AG09309 (cell line): ENCODE data around the gene SAMD4A.
"Not testable (repeated sequence)": the region's sequence is repeated elsewhere in the genome, so short reads cannot be mapped to it uniquely, and the experiment has no call there.

Experiments
- DNase-seq: peaks from one replicate; pipeline ENCODE4 v3.0.0-alpha.2; 2010; ENCODE audit warnings: low read depth
- H3K4me3 ChIP-seq: 2 replicates; pipeline ENCODE4 v1.5.1; 2011; ENCODE audit warnings: mild to moderate bottlenecking, low read depth, low read length, moderate library complexity; ENCODE audit not compliant: control insufficient read depth
- TF ChIP-seq, protein P1 (sequence below): IDR thresholded peaks from 2 replicates; pipeline ENCODE4 v1.5.1; 2011; ENCODE audit warnings: mild to moderate bottlenecking, low read depth, low read length, inconsistent platforms; ENCODE audit not compliant: insufficient read depth, control insufficient read depth; ENCODE audit errors: missing control alignments

Gene SAMD4A

DNA sequence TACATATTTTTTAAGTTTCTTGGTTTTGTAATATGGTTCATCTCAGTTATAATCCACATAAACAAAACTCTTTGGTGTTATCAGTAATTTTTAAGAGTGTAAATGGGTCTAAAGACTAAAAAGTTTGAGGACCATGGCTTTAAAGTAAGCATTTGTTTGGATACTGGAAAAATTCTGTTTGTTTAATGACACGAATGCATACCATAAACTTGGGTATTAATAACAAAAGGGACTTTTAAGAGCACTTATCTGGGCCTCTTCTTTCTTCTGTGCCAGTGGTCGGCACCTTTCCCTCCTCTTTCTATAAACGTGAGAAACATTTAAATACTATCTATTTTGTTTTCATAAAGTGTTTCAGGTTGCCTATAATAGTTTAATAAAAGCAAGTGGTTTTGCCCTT, 47.4 kb downstream of the SAMD4A start:
- TF ChIP-seq, protein P1, sequence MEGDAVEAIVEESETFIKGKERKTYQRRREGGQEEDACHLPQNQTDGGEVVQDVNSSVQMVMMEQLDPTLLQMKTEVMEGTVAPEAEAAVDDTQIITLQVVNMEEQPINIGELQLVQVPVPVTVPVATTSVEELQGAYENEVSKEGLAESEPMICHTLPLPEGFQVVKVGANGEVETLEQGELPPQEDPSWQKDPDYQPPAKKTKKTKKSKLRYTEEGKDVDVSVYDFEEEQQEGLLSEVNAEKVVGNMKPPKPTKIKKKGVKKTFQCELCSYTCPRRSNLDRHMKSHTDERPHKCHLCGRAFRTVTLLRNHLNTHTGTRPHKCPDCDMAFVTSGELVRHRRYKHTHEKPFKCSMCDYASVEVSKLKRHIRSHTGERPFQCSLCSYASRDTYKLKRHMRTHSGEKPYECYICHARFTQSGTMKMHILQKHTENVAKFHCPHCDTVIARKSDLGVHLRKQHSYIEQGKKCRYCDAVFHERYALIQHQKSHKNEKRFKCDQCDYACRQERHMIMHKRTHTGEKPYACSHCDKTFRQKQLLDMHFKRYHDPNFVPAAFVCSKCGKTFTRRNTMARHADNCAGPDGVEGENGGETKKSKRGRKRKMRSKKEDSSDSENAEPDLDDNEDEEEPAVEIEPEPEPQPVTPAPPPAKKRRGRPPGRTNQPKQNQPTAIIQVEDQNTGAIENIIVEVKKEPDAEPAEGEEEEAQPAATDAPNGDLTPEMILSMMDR = no peak
- no peak for DNase-seq
- no peak overlapping the region for H3K4me3 ChIP-seq

- H3K4me3 ChIP-seq = no peak overlapping the region
- TF ChIP-seq, protein P1 = no peak
- no peak for DNase-seq
Observed at GRCh38 chr14:54617467-54617866, 50.5 kb downstream of the SAMD4A start.

DNA sequence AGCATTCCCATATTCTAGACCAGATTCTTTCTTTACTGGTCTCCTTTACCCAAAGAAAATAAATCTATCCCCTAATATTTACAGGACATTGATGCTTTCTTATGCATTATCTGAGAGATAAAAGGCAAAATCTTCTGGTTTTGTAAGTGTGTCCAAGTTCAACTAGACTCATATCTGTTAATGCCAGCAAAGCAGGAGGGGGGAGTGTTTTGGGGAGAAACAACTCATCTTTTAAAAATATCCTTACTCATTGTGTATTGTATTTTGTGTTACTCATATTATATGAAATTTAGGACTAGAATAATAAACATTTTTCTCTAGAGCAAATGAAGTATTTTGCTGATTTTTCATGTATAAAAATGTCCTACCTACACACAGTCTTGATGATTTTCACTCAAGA, 54.8 kb downstream of the SAMD4A start:
- no peak for DNase-seq
- no peak overlapping the region for H3K4me3 ChIP-seq
- TF ChIP-seq, protein P1 = no peak

DNA sequence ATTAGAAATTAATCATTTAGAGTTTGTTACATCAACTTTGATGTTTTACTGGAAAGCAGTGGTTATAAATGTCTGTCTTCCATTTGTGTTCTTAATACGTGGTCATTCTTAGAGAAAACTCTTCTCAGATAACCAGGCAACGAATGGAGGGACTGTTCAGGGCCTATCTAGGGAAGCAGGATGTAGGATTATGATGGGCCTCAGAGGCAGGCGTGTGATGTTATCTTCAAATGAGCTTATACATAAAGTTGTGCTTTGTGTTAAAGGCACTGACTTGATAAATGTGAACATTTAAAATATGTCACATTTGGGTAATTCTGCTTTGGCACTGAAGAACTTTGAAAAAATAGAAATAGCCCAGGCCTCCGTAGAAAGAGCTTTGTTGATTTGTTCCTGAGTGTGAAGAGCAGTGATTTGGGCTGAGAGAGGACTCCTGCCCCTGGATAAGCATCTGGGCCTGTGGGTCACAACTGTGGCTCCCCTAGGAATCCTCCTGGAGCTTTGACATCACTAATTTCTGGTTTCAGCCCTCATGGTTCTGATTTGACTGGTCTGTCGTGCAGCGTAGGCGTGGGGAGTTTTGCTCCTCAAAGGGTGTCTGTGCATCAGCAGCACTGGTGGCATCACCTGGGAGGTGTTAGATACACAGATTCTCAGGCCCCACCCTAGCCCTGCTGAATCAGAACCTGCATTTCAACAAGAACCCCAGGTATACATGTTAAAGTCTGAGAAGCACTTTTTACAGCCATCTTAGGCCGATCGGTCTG, 55.4 kb downstream of the SAMD4A start:
- DNase-seq = no peak
- TF ChIP-seq, protein P1 = no peak
- no peak overlapping the region for H3K4me3 ChIP-seq

DNA sequence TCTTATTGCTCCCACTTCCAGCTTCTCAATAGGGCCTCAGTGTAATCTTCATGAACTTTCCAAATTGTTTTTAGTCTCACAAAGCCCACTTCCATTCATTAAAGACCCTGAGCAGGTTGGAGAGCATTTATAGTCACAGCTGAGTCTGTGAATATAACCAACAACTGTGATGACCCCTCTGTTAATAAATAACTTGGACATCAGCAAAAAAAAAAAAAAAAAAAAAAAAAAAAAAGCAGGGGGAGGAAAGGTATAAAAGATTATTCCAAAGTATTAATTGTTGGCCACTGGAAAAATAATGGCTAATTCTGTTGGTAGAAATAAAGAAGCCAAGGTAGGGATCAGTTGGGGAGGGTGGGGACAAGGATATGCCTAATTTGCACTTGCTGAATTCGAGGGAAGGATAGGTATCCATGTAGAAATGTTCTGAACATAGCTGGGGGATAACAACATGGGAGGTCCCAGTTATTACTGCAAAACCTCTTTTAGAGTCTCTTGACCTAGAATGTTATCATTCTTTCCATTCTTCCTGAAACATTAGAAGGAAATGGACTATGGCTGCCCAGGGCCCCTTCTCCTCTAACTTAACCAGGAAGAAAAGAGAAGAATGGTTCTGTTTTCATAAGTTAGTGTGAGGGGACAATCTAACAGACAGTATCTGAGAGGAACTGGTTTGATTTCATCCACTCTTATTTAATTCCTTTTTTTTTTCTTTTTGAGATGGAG, 56.5 kb downstream of the SAMD4A start:
- TF ChIP-seq, protein P1 = no peak
- H3K4me3 ChIP-seq = no peak overlapping the region
- DNase-seq = no peak

GRCh38 chr14:54624005-54624358, 57.1 kb downstream of the SAMD4A start:
- not testable (repeated sequence) for DNase-seq, H3K4me3 ChIP-seq

- DNase-seq = no peak
- no peak overlapping the region for H3K4me3 ChIP-seq
- TF ChIP-seq, protein P1 = no peak
Observed at GRCh38 chr14:54625112-54625511, 58.2 kb downstream of the SAMD4A start.
